HAP-1 (cell line): ENCODE data around the gene SV2C.

Experiments used
- DNase-seq, 2 experiments: peaks; one replicate each; pipeline ENCODE4 v3.0.0-alpha.2; 2016 to 2020; ENCODE audit warnings: low spot score in 2 of 2
- H3K27me3 ChIP-seq: fragments of 250-450 bp; sonication (Bioruptor Pico); 2 replicates; pipeline ENCODE4 v1.5.1; 2020; ENCODE audit warnings: low read depth, mild to moderate bottlenecking, moderate library complexity
- H3K36me3 ChIP-seq: fragments of 250-450 bp; sonication (Bioruptor Pico); replicated peaks from 2 replicates; pipeline ENCODE4 v1.5.1; 2020; ENCODE audit warnings: mild to moderate bottlenecking
- H3K4me1 ChIP-seq: fragments of 250-450 bp; sonication (Bioruptor Pico); 2 replicates; pipeline ENCODE4 v1.5.1; 2020; ENCODE audit warnings: mild to moderate bottlenecking
- H3K4me3 ChIP-seq: fragments of 250-450 bp; sonication (Bioruptor Pico); 2 replicates; pipeline ENCODE4 v1.5.1; 2020; ENCODE audit warnings: mild to moderate bottlenecking, moderate library complexity
- H3K9me3 ChIP-seq: fragments of 250-450 bp; sonication (Bioruptor Pico); 2 replicates; pipeline ENCODE4 v1.5.1; 2020; ENCODE audit warnings: mild to moderate bottlenecking, moderate library complexity
- in situ Hi-C: fragments of 300-500 bp; cut with MboI; formaldehyde crosslinking; loops from 3 replicates; pipeline ENCODE4 v1.14.3; 2020; ENCODE audit warnings: low sequenced_read_pairs, inconsistent platforms, mixed read lengths

The SV2C gene

DNA sequence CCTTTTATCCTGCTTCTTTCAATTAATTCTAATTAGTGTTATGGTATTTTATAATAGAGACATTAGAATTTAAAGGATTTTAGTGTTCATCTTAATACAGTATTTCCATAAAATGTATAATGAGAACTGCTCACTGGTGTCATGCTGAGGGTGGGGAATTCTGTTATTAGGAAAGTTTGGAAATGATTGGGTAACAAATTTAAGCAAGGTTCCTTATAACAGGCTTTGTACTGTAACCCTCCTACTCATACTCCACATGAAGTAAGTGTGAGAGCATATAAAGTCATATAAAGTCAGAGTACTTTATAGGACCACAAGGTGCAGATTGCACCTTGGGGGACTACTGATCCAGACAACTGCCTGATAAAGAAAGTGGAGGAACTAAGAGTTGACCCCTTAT, 42.2 kb downstream of the SV2C start:
- no peaks in the 10 kb centered on the region for H3K4me1 ChIP-seq
- H3K4me3 ChIP-seq, result no peak overlapping the region
- no peaks in the 10 kb centered on the region for H3K36me3 ChIP-seq
- peaks cover 12% of the 10 kb centered on the region for H3K27me3 ChIP-seq
- in situ Hi-C loops, result no loop called here
- H3K9me3 ChIP-seq, result no peaks in the 10 kb centered on the region
- DNase-seq, result no peak

DNA sequence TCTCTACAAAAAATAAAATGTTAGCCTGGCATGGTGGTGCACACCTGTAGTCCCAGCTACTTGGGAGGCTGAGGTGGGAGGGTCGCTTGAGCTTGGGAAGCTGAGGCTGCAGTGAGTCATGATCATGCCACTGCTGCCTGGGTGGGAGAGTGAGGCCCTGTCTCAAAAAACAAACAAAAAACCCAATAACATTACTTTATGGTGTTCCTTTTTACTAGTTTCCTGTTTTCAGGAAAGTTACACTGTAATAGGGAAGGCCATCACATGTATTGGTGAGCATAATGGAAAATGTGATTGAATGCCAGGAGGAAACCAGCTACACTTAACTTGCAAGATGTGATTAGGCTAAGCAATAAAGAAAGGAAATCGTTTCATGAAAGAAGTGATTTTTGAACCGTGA, 42.7 kb downstream of the SV2C start:
- in situ Hi-C loops, result no loop called here
- Histone ChIP-seq H3K9me3 (no peaks in the 10 kb centered on the region), H3K4me3 (no peak overlapping the region), H3K27me3 (peaks cover 12% of the 10 kb centered on the region), H3K4me1 (no peaks in the 10 kb centered on the region), H3K36me3 (no peaks in the 10 kb centered on the region)
- no peak for DNase-seq

- in situ Hi-C loops, result no loop called here
- Histone ChIP-seq H3K27me3 (peaks cover 5% of the 10 kb centered on the region), H3K9me3 (no peaks in the 10 kb centered on the region), H3K36me3 (no peaks in the 10 kb centered on the region), H3K4me3 (no peak overlapping the region), H3K4me1 (no peaks in the 10 kb centered on the region; the same call in 1 of the 2 replicates)
- no peak for DNase-seq
Observed at GRCh38 chr5:76134003-76134402, 50.8 kb downstream of the SV2C start.

DNA sequence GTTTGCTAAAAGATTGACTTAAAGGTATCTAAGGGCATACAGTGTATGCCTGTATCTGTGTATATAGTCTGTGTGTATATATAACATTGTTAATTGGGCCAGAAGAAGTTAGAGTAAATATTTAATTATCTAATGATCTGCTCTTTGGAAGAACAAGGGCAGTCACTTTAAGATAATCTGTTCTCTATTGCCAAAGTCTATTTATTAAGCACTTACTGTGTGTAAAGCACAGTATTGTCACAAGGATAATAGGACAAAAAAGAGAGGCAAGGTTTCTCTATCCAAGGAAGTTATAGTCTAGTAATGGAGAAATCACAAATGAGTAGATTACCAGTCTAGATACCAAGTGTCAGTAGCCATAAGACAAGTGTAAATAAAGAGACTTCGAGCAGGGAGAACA, 51.5 kb downstream of the SV2C start:
- Histone ChIP-seq H3K9me3 (no peaks in the 10 kb centered on the region), H3K36me3 (no peaks in the 10 kb centered on the region), H3K4me1 (no peaks in the 10 kb centered on the region; the same call in 1 of the 2 replicates), H3K4me3 (no peak overlapping the region), H3K27me3 (no peaks in the 10 kb centered on the region; the same call in 1 of the 2 replicates)
- in situ Hi-C loops, result no loop called here
- no peak for DNase-seq

- H3K36me3 ChIP-seq, result no peaks in the 10 kb centered on the region
- in situ Hi-C loops, result no loop called here
- no peaks in the 10 kb centered on the region for H3K27me3 ChIP-seq
- no peak overlapping the region for H3K4me3 ChIP-seq
- H3K9me3 ChIP-seq, result no peaks in the 10 kb centered on the region
- no peak for DNase-seq
- H3K4me1 ChIP-seq, result no peaks in the 10 kb centered on the region; the same call in 1 of the 2 replicates
Observed at GRCh38 chr5:76137887-76138542, 54.8 kb downstream of the SV2C start.

DNA sequence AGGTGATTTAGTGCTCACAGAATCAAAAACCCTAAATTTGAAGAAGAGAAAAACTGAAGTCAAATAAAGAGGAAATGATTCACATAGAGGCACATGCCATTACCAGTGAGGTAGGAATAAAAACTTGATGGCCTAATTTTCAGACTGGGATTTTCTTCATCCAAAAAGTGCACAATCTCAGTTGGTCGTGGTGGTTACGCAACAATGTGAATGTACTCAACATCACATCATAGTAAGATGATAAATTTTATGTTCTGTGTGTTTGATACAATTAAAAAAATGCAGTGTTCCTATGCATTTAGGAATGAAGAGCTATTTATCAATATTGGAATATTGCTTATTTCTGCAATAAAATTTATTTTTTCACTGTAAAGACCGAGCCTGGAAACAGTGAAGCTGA, 60.7 kb downstream of the SV2C start:
- Histone ChIP-seq H3K4me3 (no peak overlapping the region), H3K9me3 (no peaks in the 10 kb centered on the region)
- in situ Hi-C loops, result no loop called here

GRCh38 chr5:76144513-76145274, 61.5 kb downstream of the SV2C start:
- Histone ChIP-seq H3K4me1 (no peaks in the 10 kb centered on the region), H3K9me3 (no peaks in the 10 kb centered on the region), H3K27me3 (no peaks in the 10 kb centered on the region), H3K36me3 (no peaks in the 10 kb centered on the region), H3K4me3 (no peak overlapping the region)
- in situ Hi-C loops, result no loop called here
- DNase-seq, result no peak

More for the DNA sequence above, 60.7 kb downstream of the SV2C start:
- DNase-seq, result no peak
- H3K36me3 ChIP-seq, result no peaks in the 10 kb centered on the region
- no peaks in the 10 kb centered on the region for H3K27me3 ChIP-seq
- no peaks in the 10 kb centered on the region for H3K4me1 ChIP-seq

DNA sequence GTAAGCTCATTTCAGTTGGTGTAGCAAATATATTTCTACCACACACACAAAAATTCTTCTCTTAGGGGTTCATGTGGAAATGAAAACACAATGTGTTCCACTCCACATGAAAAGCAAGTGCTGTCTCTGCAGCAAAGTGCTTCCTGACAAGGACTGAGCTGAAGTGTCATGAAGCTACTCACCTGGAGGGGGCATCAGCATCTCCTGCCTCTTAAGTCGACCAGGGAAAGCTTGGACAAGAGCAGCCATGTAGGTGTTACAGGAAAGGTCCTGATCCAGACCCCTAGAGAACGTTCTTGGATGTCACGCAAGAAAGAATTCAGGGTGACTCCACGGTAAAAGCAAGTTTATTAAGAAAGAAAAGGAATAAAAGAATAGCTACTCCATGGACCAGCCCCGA, 62.8 kb downstream of the SV2C start:
- DNase-seq, result peak; percentile 8 to 40
- in situ Hi-C loops, result no loop called here
- Histone ChIP-seq H3K4me3 (no peak overlapping the region), H3K36me3 (no peaks in the 10 kb centered on the region), H3K27me3 (no peaks in the 10 kb centered on the region), H3K9me3 (no peaks in the 10 kb centered on the region), H3K4me1 (no peaks in the 10 kb centered on the region)

GRCh38 chr5:76149636-76150035, 66.5 kb downstream of the SV2C start:
- Histone ChIP-seq H3K4me1 (no peaks in the 10 kb centered on the region), H3K9me3 (no peaks in the 10 kb centered on the region), H3K4me3 (no peak overlapping the region), H3K27me3 (no peaks in the 10 kb centered on the region), H3K36me3 (no peaks in the 10 kb centered on the region)
- in situ Hi-C loops, result no loop called here
- no peak for DNase-seq

- H3K27me3 ChIP-seq, result no peaks in the 10 kb centered on the region
- in situ Hi-C loops, result no loop called here
- no peak overlapping the region for H3K4me3 ChIP-seq
- no peaks in the 10 kb centered on the region for H3K36me3 ChIP-seq
- H3K4me1 ChIP-seq, result no peaks in the 10 kb centered on the region
- DNase-seq, result no peak
- H3K9me3 ChIP-seq, result no peaks in the 10 kb centered on the region
Observed at GRCh38 chr5:76152161-76152560, 69.0 kb downstream of the SV2C start.

GRCh38 chr5:76152700-76153099, 69.5 kb downstream of the SV2C start:
- Histone ChIP-seq H3K4me3 (no peak overlapping the region), H3K27me3 (no peaks in the 10 kb centered on the region), H3K9me3 (no peaks in the 10 kb centered on the region), H3K36me3 (no peaks in the 10 kb centered on the region), H3K4me1 (no peaks in the 10 kb centered on the region)
- DNase-seq, result no peak
- in situ Hi-C loops, result no loop called here

- no peak for DNase-seq
- in situ Hi-C loops, result no loop called here
- H3K4me3 ChIP-seq, result no peak overlapping the region
Observed at GRCh38 chr5:76153271-76153670, 70.1 kb downstream of the SV2C start.

DNA sequence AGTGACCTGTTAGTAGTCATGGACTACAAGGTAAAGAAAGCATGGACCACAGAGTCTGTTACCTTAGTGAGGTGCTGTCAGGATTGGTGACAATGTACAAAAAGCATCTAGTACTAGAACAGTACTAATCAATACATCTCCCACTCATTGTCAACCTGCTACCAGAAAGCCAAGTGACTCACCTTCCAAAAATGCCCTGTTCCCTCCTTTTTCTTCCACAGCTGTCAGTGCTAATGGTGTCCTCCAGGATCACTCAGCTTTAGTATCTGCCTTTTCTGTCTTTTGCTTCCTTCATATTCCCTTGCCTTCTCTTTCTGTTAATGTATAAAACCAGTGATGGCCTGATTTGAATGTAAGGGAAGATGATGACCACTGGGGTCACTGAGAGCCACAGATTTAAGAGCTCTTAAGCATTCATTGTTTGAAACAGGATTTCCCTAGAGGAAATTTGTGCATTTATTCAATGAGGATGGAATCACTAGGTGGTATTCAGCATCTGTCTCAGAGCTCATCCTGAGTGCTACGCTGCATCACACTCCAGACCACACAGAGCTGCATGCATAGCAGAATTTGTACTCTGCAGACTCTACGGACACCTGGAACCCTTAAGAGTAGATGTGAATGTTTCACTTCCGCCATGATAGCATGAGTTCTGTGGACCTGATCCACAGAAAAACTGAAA, 71.0 kb downstream of the SV2C start:
- in situ Hi-C loops, result no loop called here
- H3K36me3 ChIP-seq, result no peaks in the 10 kb centered on the region
- DNase-seq, result no peak
- H3K27me3 ChIP-seq, result no peaks in the 10 kb centered on the region
- no peaks in the 10 kb centered on the region for H3K4me1 ChIP-seq
- no peak overlapping the region for H3K4me3 ChIP-seq
- H3K9me3 ChIP-seq, result no peaks in the 10 kb centered on the region

More at GRCh38 chr5:76153271-76153670, 70.1 kb downstream of the SV2C start:
- H3K9me3 ChIP-seq, result no peaks in the 10 kb centered on the region
- no peaks in the 10 kb centered on the region for H3K36me3 ChIP-seq
- no peaks in the 10 kb centered on the region for H3K4me1 ChIP-seq
- H3K27me3 ChIP-seq, result no peaks in the 10 kb centered on the region

GRCh38 chr5:76155536-76155935, 72.4 kb downstream of the SV2C start:
- H3K9me3 ChIP-seq, result no peaks in the 10 kb centered on the region
- DNase-seq, result no peak
- H3K27me3 ChIP-seq, result no peaks in the 10 kb centered on the region
- H3K36me3 ChIP-seq, result no peaks in the 10 kb centered on the region
- in situ Hi-C loops, result no loop called here
- H3K4me1 ChIP-seq, result no peaks in the 10 kb centered on the region
- H3K4me3 ChIP-seq, result no peak overlapping the region
